GM18907 (cell line): ENCODE data around the gene ZNF710.
A peak's percentile ranks its signal among the peaks of the same experiment; 100 is the strongest.

Experiments
- ATAC-seq: cut with Tn5 transposase; IDR thresholded peaks from one replicate; pipeline ENCODE4 v1.9.1; 2021; ENCODE audit warnings: mild to moderate bottlenecking, moderate library complexity; ENCODE audit not compliant: unreplicated experiment

Gene ZNF710

DNA sequence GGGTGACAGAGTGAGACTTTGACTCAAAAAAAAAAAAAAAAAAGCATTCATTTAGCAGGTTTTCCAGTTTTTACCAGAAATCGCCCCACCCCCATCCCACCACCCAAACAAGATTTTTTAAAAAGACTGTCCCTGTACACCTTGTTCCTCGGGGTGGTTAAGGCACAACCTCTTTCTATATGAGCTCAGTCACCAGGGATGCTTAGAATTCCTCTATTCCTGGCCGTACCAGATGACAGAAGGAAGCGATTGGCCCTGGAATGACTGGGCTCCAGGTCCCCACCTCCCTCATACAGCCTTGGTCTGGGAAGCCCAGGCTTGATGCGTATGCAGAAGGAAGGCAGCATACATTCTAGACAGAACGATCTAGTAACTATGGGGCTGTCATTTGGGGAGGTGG is 75.6 kb downstream of the ZNF710 start:
- no peak for ATAC-seq

DNA sequence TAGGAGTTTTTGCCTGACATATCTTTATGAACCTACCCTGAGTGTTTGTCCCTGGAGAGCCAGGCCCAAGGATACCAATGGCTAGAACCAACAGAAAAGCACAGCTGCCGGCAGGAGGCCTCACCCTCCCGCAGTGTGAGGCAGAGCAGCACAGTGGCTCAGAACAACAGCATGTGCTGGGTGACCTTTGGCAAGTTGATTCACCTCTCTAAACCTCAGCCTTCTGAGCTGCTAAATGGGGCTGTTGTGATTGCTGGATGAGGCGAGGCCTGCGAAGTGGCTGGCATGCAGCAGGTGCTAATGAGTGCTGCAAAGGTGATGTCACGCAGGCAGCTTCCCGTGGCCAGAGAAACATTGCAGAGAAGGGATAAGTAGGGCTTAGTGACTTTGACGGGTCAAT is 77.8 kb downstream of the ZNF710 start:
- ATAC-seq = no peak

DNA sequence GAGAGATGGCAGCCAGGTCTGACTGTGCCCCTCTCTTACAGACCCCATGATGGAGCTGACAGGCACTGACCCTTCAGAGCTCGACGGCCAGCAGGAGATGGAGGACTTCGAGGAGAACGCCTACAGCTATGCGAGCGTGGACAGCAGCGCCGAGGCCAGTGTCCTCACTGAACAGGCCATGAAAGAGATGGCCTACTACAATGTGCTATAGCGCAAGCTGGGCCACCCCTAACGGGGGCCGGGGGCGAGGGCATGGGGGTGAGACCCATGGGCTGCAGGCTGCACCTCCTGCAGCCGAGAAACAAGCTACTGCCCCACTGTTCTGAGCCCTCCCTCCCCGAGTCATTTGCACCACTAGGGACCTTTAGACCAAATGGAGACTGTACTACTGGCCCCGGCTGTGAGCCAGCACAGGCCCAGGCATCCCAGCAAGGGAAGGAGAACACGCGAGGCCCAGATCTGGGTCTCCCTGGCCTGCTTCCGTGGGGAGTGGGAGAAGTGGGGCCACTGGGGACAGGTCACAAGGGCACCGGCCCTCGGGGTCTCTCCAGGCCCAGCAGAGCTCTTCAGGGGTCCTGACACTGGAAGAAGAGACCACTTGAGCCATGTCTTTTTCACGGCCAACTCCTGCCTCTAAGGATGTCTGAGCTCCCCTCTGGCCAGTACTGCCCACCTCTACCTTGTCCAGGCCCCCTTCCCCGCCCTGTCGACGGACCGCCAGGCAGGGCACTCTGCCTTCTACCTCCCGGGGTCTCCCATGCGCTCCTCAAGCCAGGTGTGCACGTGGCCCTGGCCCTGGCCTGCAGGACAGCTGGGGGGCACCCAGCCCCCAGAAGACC is 78.7 kb downstream of the ZNF710 start:
- ATAC-seq = no peak

DNA sequence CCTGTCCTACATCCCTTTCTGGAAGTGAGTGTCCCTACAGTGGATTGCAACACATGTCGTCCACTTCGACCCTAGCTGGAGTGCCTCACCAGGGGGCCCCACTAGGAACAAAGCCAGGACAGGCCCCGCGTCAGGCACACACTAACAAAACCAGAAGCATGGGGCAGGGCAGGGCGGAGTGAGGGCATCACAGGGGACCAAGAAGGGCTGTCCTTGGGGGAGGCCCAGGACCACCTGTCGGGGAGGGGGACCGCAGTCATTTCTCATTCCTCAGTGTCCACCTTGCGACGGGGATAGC is 79.3 kb downstream of the ZNF710 start:
- ATAC-seq = no peak

DNA sequence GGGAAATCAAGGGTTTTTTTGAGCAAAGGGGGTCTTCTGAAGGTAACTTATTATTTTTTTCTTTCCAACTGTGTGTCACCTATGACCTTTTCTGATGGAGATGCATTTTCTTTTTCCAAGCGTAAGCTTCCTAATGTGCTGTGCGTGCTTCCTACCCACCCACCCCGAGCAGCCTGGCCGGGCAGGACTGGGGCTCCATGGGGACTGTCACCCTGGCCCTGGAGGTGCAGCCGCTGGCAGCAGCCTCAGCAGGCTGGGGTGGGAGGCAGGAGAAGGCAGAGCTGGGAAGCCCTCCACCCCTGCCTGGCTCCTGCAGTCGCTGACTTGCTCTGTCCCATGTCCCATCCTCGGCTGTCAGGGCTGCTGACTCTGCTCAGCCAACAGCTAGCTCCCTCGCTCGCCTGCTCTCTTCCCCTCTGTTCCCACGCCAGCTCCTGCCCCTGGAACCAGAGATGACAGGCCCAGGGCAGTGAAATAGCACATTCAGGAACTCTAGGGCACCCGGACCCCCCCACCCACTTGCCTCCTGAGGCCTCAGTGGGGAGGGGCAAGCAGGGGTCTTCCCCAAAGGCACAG is 79.8 kb downstream of the ZNF710 start:
- ATAC-seq = no peak

DNA sequence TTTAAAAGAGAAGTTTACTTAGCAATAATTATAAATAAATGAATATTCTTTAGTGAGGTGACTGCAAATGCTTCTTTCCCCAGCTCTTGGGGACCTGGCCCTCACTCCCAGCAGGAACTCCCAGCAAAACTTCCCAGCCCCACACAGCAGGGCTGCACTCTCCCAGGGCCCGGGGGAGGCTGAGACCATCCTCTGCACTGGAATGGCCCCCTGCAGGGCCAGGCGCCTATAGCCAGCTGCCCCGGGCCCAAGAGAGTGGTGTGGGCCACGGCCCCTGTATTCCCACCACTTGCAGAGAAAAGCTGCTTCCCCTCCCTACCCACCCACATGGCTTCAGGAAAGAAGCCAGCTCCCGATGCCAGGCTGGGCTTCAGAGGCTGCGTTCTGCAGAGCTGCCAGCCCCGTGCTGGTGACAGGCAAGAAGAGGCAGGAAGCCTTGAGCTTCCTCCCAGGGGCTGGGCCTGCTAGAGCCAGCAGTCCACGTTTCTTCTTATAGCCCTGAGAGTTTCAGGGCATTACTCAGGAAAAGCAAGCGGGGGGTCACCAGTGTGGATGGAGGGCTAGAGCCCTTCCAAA is 81.1 kb downstream of the ZNF710 start:
- no peak for ATAC-seq

DNA sequence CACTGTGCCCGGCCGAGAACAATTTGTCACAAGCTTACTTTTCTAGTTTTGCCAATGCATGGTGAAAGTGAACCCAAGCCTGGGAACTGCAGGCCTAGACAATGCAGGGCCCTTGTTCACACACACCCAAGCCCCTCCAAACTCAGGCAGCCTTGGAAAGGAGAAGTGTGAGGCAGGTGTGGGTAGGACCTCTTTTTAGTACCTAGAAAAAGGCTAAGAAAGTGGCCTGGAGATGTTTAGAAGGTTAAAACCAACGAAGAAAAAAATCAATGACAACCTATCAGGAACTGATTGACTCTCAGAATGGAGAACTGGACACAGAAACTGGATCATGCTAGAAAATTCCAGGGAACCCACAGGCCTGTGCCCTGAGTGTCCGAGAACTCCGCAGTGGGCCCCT is 82.3 kb downstream of the ZNF710 start:
- ATAC-seq = no peak

DNA sequence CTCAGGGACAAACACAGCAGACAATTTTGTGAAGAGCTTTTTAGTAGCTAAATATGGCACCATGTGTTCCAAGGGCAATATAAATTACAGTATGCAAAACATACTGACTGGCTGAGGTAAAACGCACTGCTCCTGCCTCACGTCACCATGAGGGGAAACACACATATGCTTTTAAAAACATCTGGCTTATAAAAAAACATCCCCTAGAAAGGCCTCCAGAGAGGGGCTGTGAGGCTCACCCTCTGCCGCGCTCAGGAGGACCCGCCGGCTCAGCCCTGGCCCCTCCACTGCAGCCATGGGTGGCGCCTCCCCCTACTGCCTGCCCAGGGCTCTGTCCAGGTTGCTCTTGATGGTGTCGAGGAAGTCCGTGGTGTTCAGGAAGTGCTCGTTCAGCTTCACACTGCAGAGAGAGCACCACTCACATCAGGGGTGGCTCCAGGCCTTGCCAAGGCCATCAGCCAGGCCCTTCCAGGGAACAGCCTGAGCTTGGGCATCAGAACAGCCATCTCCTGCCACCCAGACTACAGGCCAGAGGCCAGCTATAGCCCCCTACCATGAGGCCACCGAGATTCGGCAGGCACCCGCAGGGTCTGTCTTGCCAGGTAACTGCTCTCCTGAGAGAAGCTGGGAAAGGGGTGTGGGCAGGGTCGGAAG is 83.0 kb downstream of the ZNF710 start:
- ATAC-seq = no peak

DNA sequence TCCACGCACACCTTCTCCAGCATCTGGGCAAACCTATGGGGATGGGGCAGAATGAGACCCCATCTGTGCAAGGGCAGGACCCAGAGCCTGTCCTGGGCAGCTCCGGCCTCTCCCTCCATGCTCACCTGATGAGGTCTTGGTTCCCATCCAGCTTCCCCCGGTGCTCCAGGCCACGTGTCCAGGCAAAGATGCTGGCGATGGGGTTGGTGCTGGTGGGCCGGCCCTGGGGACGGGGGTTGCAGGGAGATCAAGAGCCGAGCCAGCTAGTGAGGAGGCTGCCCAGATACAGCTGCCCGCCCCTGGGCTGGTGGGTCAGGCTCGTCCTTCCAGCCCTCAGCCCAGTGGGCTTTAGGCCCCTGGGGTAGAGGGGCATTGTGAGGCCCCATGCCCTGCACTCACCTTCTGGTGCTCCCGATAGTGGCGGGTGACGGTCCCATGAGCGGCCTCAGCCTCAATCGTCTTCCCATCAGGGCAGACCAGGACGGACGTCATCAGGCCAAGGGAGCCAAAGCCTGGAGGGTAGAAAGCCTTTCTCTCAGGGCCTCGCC is 83.8 kb downstream of the ZNF710 start:
- no peak for ATAC-seq

DNA sequence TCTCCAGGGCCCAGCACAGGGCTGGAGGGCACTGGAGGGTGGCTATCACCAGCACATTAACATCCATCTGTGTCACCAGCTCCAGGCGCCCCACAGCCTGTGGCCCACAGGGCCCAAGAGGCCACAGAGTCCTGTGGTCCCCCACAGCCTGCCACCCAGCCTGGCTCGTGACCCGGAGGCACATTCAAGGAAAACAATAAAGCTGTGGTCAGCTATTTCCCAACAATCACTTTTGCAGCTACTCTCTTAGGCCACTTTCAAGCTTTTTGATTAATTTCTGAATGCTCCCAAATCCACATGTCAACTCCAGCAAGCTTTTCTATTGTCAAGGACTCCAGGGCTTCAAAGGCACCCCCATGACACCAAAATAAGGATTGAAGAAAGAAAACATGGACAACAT is 84.4 kb downstream of the ZNF710 start:
- no peak for ATAC-seq

DNA sequence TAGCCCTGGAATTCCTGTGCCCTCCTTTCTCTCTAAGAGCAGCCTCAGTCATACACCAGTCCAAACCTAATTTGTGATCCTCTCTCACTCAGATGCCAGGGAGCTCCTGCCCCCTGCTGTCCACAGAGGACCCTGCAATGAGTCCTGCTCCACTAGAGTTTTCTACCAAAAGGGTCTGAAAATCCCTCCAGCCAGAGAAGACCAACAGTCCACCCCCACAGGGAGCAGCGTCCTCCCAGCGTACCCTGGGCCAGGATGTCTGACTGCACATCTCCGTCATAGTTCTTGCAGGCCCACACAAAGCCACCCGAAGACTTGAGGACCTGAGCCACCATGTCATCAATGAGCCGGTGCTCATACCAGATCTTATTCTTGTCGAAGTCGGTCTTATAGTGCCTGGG is 85.7 kb downstream of the ZNF710 start:
- no peak for ATAC-seq

DNA sequence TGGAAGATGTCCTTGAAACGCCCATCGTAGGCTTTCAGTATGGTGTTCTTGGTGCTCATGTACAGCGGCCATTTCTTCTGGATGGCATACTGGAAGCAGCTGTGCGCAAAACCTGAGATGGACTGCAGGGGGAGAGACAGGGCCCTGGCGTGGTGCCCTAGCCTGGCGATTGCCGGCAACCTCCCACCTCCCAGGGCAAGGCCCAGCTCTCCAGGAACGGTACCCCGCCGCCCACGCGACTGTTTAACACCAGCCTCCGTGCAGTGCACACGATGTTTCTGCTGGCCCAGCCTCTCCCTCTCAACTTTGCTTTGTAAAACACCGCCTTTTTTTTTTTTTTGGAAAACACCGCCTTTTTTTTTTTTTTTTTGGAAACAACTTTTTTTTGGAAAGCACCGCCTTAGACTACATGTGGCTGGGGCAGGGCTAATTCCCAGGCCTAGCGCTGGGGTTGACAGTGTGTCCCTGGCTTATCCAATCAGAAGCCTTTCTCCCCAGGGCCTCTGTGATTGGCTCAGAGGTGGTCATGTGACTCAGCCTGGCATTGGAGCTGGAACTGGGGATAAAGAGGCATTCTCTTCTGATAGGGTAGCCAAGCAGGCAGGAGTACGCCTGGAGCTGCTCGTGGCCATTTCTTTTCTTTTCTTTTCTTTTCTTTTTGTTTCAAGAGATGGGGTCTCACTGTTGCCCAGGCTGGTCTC is 86.5 kb downstream of the ZNF710 start:
- no peak for ATAC-seq

DNA sequence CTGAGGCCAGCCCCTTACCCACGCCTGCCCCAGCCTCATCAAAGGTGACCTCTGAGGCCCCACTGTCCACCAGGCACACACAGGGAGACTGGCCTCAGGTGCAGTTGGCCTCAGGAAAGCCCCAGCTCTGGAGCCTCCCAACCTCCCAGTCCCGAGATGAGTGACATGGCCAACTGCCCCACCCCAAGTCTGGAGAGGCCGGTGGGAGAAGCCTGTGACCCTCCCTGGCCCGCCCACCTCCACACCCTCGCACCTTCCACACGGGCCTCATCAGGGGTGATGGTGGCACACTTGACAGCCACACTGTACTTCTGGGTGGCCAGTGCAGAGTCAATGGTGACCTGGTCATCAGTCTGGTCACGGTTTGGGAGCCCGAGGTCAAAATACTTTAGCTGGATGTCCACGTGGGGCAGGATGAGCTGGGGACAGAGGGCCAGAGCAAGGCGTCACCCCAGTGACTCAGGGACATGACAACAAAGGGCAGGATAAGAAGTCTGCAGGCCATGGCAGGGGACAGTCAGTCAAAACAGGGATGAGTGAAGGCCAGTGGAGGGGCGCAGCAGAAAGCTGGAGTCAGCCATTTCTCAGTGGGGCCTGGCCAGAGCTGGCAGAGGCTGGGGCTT is 89.2 kb downstream of the ZNF710 start:
- ATAC-seq = no peak

DNA sequence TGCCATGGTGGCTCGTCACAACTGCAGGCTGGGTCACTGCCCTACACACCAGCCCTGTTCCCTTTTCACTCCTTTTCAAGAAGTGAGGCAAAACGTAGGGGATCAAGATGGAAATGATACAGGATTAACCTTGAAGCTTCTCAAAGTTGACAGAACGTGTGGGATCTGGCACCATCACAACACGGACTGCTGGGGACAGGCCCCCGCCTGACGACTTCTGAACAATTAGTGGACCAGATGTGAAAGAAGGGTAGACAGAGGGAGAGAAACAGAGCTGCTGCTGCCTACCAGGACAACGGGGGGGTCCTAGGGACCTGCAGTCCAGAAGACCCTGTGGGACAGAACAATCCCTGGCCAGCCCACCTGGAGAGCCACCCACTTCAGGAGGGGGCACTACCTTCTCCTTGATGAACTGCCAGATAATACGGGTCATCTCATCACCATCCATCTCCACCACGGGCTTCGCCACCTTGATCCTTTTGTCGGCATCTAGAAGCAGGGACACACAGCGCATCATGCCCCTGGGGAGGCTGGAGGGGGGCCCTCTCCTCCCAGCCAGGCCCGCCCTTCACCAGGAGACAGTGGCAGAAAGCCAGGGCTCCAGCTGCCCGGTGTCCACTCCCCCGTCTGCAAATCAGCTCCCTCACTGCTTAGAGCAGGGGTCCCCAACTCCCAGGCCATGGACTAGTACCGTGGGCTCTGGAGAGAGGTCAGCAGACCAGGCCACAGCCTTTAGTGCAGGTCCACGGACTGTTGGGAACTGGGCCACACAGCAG is 90.2 kb downstream of the ZNF710 start:
- ATAC-seq = no peak

DNA sequence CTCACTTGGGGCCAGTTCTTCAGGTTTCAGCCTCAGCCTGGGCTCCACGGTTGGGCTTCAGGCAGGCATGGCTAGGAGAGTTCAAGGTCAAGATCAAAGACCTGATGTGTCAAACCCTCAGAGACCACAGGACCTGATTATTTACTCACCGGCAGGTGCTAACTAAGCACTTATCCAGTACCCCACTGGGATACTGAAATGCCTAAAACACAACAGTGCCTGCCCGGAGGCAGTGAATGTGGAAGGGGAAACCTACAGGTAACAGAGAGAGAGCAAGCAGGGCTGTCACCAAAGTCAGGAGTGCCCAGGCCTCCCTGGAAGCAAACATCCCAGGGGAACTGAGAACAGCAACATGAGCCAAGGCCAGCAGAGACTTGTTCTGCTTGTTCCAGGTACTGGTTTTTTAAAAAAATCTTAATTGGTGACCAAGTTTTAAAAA is 94.4 kb downstream of the ZNF710 start:
- ATAC-seq = peak; percentile 30

DNA sequence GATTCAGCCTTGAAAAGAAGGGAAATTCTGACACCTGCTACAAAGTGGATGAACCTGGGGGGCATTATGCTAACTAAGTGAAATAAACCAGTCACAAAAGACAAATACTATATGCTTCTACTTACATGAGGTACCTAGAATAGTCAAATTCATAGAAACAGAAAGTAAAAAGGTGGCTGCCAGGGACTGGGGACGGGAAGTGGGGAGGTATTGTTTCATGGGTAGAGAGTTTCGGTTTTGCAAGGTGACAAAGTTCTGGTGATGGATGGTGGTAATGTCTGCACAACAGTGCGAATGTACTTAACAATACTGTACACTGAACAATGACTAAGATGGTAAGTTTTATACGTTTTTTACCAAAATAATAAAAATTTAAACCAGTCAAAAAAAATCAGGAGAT is 96.4 kb downstream of the ZNF710 start:
- ATAC-seq = peak; percentile 61

DNA sequence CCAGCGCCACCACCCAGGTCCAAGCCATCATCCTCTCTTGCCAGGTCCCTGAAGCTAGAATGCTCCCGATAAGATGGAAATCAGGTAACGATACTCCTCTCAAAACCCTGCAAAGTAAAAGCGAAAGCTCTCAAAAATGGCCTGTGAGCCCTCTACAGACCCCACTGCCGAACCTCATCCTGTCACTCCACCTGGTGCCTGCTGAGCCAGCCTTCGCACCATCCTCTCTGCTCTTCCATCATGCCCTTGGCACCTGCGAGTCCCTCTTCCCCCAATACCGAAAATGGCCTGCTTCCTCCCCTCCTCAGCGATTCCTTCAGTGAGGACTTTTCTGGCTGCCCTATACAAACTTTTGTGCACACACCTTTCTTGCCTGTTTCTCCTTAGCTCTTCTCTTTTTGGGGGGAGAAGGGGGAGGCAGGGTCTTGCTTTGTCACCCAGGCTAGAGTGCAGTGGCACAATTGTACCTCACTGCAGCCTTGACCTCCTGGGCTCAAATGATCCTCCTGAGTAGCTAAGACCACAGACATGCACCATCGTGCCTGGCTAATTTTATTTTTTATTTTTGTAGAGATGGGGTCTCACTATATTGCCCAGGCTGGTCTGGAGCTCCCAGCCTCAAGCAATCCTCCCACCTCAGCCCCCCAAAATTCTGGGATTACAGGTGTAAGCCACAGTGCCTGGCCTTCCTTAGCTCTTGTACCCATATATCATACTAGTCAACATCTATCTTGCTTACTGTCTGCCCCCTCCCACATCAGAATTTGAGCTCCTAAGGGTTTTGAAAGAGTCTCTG is 98.1 kb downstream of the ZNF710 start:
- no peak for ATAC-seq

DNA sequence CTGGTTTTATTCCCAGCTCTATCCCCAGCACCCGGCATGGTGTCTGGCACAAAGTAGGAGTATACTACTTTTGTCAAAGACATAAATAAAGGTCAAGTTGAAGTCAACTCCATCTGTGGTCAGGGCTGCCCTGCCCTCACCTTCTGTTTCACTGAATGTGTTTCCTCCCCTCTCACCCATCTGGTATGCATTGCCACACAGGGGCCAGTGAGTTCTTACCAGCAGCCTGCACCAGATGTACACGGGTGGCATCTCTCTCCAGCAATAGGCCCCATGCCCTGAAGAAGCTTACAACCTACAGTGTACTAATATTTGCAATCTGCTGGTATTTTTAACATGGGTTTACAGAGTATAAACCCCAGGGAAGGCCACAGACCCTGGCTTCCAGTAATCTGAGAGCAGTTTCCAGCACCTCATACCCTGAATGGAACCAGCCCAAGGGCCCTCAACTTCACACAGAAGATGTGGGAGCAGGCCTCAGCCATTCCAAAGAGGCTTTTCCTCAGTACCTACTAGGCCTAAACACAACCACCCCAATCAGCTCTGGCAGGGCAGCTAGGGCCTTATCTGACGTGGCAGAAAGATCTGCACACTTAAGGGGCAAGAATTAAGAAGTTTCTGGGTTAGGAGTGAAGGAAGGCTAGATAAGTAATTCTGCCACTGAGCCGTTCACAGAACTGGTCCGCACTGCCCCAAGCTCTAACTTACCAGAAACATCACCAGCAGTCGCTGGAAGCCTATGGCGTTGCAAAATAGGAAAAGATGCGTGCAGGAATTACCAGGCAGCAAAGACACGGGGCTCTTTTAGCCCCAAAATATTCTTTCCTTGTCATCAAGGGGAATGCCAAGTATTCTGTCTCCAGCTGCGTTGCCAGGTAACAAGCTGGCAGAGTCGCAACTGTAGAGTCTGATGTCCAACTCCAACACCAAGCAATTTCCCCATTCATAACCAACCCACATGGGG is 99.0 kb downstream of the ZNF710 start:
- no peak for ATAC-seq
